GM12878 (cell line): ENCODE results near the gene SPHK2.

ENCODE experiments used
- ATF7 ChIP-seq: fragments of 450-650 bp; IDR thresholded peaks from 2 replicates; pipeline ENCODE4 v1.6.1; 2016; ENCODE audit warnings: low read depth, mild to moderate bottlenecking
- CHD4 ChIP-seq: fragments of 200-600 bp; sonication (generic); IDR thresholded peaks from 2 replicates; pipeline ENCODE4 v1.6.1; 2016; ENCODE audit warnings: mild to moderate bottlenecking
- EZH2 ChIP-seq: IDR thresholded peaks from 2 replicates; pipeline ENCODE4 v1.6.1; 2012; ENCODE audit warnings: low read depth, mild to moderate bottlenecking, control low read depth, inconsistent platforms, low read length, borderline replicate concordance; ENCODE audit not compliant: control insufficient read depth
- STAT3 ChIP-seq: IDR thresholded peaks from 2 replicates; pipeline ENCODE4 v1.6.1; 2011; ENCODE audit warnings: low read depth, low read length, improper control_type of control experiment
- ZNF24 ChIP-seq: fragments of 450-650 bp; IDR thresholded peaks from 2 replicates; pipeline ENCODE4 v1.6.1; 2017; ENCODE audit warnings: antibody characterized with exemption, mild to moderate bottlenecking
- ZNF384 ChIP-seq: IDR thresholded peaks from 2 replicates; pipeline ENCODE4 v1.6.1; 2012; ENCODE audit warnings: low read depth, mild to moderate bottlenecking, low read length, improper control_type of control experiment, borderline replicate concordance
- TF ChIP-seq, protein P1 (sequence below), 3 experiments: IDR thresholded peaks in 2 of 3; conservative IDR thresholded peaks in 1 of 3; 2 replicates each; pipeline ENCODE4 v1.5.1; 2011; ENCODE audit warnings: low read depth in 3 of 3, low read length in 3 of 3, mild to moderate bottlenecking in 3 of 3, control low read depth in 2 of 3, moderate library complexity in 2 of 3, inconsistent platforms in 1 of 3, mixed read lengths in 1 of 3; ENCODE audit not compliant: control insufficient read depth in 2 of 3, insufficient read depth in 1 of 3; ENCODE audit errors: extremely low read depth in 1 of 3
- TF ChIP-seq, protein P2 (sequence below): IDR thresholded peaks from 2 replicates; pipeline ENCODE4 v1.6.1; 2011; ENCODE audit warnings: mild to moderate bottlenecking, low read depth, low read length, moderate library complexity; ENCODE audit not compliant: insufficient replicate concordance
- TF ChIP-seq, protein P3 (sequence below): IDR thresholded peaks from 2 replicates; pipeline ENCODE4 v1.6.1; 2012; ENCODE audit warnings: mild to moderate bottlenecking, low read depth, low read length

DNA sequence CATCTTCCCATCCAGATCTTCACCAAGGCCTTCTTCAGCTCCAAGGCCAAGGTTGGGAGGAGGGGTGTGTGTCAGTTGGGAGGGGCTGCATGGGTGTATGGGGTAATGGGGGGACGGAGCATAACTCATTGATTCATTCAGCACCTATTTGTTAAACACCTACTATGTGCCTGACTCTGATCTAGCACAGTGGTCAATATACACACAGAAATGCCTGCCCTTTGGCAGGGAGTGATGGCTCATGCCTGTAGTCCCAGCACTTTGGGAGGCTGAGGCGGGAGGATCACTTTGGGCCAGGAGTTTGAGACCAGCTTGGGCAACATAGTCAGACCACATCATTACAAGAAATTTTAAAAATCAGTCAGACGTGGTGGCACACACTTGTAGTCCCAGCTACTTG lies 31.9 kb upstream of the SPHK2 start:
- TF ChIP-seq STAT3, result no peak
- TF ChIP-seq ZNF384, result no peak
- TF ChIP-seq, protein P1, sequence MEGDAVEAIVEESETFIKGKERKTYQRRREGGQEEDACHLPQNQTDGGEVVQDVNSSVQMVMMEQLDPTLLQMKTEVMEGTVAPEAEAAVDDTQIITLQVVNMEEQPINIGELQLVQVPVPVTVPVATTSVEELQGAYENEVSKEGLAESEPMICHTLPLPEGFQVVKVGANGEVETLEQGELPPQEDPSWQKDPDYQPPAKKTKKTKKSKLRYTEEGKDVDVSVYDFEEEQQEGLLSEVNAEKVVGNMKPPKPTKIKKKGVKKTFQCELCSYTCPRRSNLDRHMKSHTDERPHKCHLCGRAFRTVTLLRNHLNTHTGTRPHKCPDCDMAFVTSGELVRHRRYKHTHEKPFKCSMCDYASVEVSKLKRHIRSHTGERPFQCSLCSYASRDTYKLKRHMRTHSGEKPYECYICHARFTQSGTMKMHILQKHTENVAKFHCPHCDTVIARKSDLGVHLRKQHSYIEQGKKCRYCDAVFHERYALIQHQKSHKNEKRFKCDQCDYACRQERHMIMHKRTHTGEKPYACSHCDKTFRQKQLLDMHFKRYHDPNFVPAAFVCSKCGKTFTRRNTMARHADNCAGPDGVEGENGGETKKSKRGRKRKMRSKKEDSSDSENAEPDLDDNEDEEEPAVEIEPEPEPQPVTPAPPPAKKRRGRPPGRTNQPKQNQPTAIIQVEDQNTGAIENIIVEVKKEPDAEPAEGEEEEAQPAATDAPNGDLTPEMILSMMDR (IDR thresholded peaks at IDR 0.05 in 2 of 3, conservative IDR thresholded peaks at IDR 0.05 in 1 of 3; ENCODE audit: control insufficient read depth in 2 of 3, extremely low read depth in 1 of 3, insufficient read depth in 1 of 3, low read depth in 3 of 3, low read length in 3 of 3), result no peak
- TF ChIP-seq, protein P2, sequence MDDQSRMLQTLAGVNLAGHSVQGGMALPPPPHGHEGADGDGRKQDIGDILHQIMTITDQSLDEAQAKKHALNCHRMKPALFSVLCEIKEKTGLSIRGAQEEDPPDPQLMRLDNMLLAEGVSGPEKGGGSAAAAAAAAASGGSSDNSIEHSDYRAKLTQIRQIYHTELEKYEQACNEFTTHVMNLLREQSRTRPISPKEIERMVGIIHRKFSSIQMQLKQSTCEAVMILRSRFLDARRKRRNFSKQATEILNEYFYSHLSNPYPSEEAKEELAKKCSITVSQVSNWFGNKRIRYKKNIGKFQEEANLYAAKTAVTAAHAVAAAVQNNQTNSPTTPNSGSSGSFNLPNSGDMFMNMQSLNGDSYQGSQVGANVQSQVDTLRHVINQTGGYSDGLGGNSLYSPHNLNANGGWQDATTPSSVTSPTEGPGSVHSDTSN, result no peak
- no peak for TF ChIP-seq ATF7
- TF ChIP-seq EZH2, result no peak
- TF ChIP-seq, protein P3, sequence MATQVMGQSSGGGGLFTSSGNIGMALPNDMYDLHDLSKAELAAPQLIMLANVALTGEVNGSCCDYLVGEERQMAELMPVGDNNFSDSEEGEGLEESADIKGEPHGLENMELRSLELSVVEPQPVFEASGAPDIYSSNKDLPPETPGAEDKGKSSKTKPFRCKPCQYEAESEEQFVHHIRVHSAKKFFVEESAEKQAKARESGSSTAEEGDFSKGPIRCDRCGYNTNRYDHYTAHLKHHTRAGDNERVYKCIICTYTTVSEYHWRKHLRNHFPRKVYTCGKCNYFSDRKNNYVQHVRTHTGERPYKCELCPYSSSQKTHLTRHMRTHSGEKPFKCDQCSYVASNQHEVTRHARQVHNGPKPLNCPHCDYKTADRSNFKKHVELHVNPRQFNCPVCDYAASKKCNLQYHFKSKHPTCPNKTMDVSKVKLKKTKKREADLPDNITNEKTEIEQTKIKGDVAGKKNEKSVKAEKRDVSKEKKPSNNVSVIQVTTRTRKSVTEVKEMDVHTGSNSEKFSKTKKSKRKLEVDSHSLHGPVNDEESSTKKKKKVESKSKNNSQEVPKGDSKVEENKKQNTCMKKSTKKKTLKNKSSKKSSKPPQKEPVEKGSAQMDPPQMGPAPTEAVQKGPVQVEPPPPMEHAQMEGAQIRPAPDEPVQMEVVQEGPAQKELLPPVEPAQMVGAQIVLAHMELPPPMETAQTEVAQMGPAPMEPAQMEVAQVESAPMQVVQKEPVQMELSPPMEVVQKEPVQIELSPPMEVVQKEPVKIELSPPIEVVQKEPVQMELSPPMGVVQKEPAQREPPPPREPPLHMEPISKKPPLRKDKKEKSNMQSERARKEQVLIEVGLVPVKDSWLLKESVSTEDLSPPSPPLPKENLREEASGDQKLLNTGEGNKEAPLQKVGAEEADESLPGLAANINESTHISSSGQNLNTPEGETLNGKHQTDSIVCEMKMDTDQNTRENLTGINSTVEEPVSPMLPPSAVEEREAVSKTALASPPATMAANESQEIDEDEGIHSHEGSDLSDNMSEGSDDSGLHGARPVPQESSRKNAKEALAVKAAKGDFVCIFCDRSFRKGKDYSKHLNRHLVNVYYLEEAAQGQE, result no peak
- no peak for TF ChIP-seq CHD4
- TF ChIP-seq ZNF24, result no peak
